Choroid plexus epithelial cell (primary cell): ENCODE results near the gene BGLAP.

Experiments used
- DNase-seq: peaks from one replicate; pipeline ENCODE4 v3.0.0-alpha.2; 2010; ENCODE audit warnings: low read depth
- H3K4me3 ChIP-seq: 2 replicates; pipeline ENCODE4 v1.5.1; 2011; ENCODE audit warnings: low read depth, mild to moderate bottlenecking, control low read depth, low read length, moderate library complexity
- CTCF ChIP-seq: conservative IDR thresholded peaks from 2 replicates; pipeline ENCODE4 v1.5.1; 2011; ENCODE audit warnings: low read depth, mild to moderate bottlenecking, control low read depth, inconsistent platforms, low read length, moderate library complexity

The BGLAP gene

GRCh38 chr1:156268336-156268735 lies 26.4 kb downstream of the BGLAP start:
- TF ChIP-seq CTCF: no peak
- no peak overlapping the region for H3K4me3 ChIP-seq
- DNase-seq: peak; percentile 61

- DNase-seq: no peak
Measured at GRCh38 chr1:156270314-156270713, 28.3 kb downstream of the BGLAP start.

GRCh38 chr1:156276532-156276931 lies 34.5 kb downstream of the BGLAP start:
- peak; percentile 36 for DNase-seq
- TF ChIP-seq CTCF: no peak
- no peak overlapping the region for H3K4me3 ChIP-seq

More at GRCh38 chr1:156270314-156270713, 28.3 kb downstream of the BGLAP start:
- no peak overlapping the region for H3K4me3 ChIP-seq
- TF ChIP-seq CTCF: no peak

GRCh38 chr1:156276966-156277381 lies 35.0 kb downstream of the BGLAP start:
- no peak overlapping the region for H3K4me3 ChIP-seq
- peak; percentile 50 for DNase-seq
- no peak for TF ChIP-seq CTCF

GRCh38 chr1:156279837-156280236 lies 37.9 kb downstream of the BGLAP start:
- H3K4me3 ChIP-seq: no peak overlapping the region
- no peak for TF ChIP-seq CTCF

GRCh38 chr1:156281281-156281680 lies 39.3 kb downstream of the BGLAP start:
- peak; percentile 33 for TF ChIP-seq CTCF
- DNase-seq: peak; percentile 58
- H3K4me3 ChIP-seq: peak overlapping the region; percentile 95

More at GRCh38 chr1:156279837-156280236, 37.9 kb downstream of the BGLAP start:
- no peak for DNase-seq

GRCh38 chr1:156281693-156282478 lies 39.9 kb downstream of the BGLAP start:
- no peak for TF ChIP-seq CTCF
- peak overlapping the region; percentile 95 for H3K4me3 ChIP-seq
- peak; percentile 34 for DNase-seq
